ENCODE data around the gene RHPN2. TPM values are rescaled to one million over a fixed set of nuclear protein-coding genes. Genes with fewer than 3 reads are reported as not detected.

RHPN2 gene
- total and polyA plus RNA-seq, 4 donors, result 4.0 to 17.5 (median 11.5) TPM

GRCh38 chr19:33063753-33064457 is 783 bp downstream of the RHPN2 start:
- H3K36me3 ChIP-seq (ENCODE audit: control insufficient read depth in 4 of 4, insufficient read depth in 4 of 4, low read length in 4 of 4), result no peaks in the 10 kb centered on the region
- H3K9ac ChIP-seq (ENCODE audit: insufficient read depth in 1 of 2, low read length in 2 of 2), result no peak overlapping the region
- TF ChIP-seq CTCF (IDR thresholded peaks at IDR 0.05; ENCODE audit: control extremely low read depth, extremely low read depth), result no peak
- WGBS, 2 donors, result 6 to 8% methylated on average over 54 to 56 of the region's 56 CpGs
- peaks cover 0 to 2% (median 0%) of the 10 kb centered on the region in 5 donors for H3K4me1 ChIP-seq (ENCODE audit: control insufficient read depth in 5 of 5, insufficient read depth in 5 of 5, low read length in 5 of 5)
- peak in 1 of 3 donors; percentile 10 for DNase-seq
- H3K9me3 ChIP-seq (ENCODE audit: control insufficient read depth in 4 of 4, insufficient read depth in 3 of 4, low read length in 3 of 4), result no peaks in the 10 kb centered on the region
- ATAC-seq (ENCODE audit: insufficient read depth, low FRiP score), result peak; percentile 5
- no peak overlapping the region for H3K27ac ChIP-seq (ENCODE audit: low read depth in 1 of 2, low read length in 1 of 2)
- H3K4me3 ChIP-seq, result peak overlapping the region; percentile 26
- H3K27me3 ChIP-seq (ENCODE audit: control insufficient read depth in 3 of 3, insufficient read depth in 3 of 3, low read length in 2 of 3), result peaks cover 0 to 13% (median 10%) of the 10 kb centered on the region in 3 donors

- Histone ChIP-seq H3K9ac (ENCODE audit: insufficient read depth in 1 of 2, low read length in 2 of 2) (no peak overlapping the region), H3K9me3 (ENCODE audit: control insufficient read depth in 4 of 4, insufficient read depth in 3 of 4, low read length in 3 of 4) (no peaks in the 10 kb centered on the region), H3K27me3 (ENCODE audit: control insufficient read depth in 3 of 3, insufficient read depth in 3 of 3, low read length in 2 of 3) (peaks cover 0 to 13% (median 10%) of the 10 kb centered on the region in 3 donors), H3K4me1 (ENCODE audit: control insufficient read depth in 5 of 5, insufficient read depth in 5 of 5, low read length in 5 of 5) (peaks cover 0 to 2% (median 0%) of the 10 kb centered on the region in 5 donors), H3K36me3 (ENCODE audit: control insufficient read depth in 4 of 4, insufficient read depth in 4 of 4, low read length in 4 of 4) (no peaks in the 10 kb centered on the region), H3K27ac (ENCODE audit: low read depth in 1 of 2, low read length in 1 of 2) (no peak overlapping the region), H3K4me3 (no peak overlapping the region)
- DNase-seq, result peak in 2 of 3 donors; percentile 36 to 47
- no peak for ATAC-seq (ENCODE audit: insufficient read depth, low FRiP score)
- 6 to 11% methylated on average over 7 of the region's 7 CpGs for WGBS, 2 donors
- TF ChIP-seq CTCF (IDR thresholded peaks at IDR 0.05; ENCODE audit: control extremely low read depth, extremely low read depth), result no peak
These were observed 1.3 kb downstream of the RHPN2 start for GRCh38 chr19:33063356-33063752.

- Histone ChIP-seq H3K27ac (ENCODE audit: low read depth in 1 of 2, low read length in 1 of 2) (no peak overlapping the region), H3K9ac (ENCODE audit: insufficient read depth in 1 of 2, low read length in 2 of 2) (no peak overlapping the region), H3K4me1 (ENCODE audit: control insufficient read depth in 5 of 5, insufficient read depth in 5 of 5, low read length in 5 of 5) (peaks cover 0 to 2% (median 0%) of the 10 kb centered on the region in 5 donors), H3K4me3 (no peak overlapping the region), H3K27me3 (ENCODE audit: control insufficient read depth in 3 of 3, insufficient read depth in 3 of 3, low read length in 2 of 3) (peaks cover 0 to 13% (median 10%) of the 10 kb centered on the region in 3 donors), H3K36me3 (ENCODE audit: control insufficient read depth in 4 of 4, insufficient read depth in 4 of 4, low read length in 4 of 4) (no peaks in the 10 kb centered on the region), H3K9me3 (ENCODE audit: control insufficient read depth in 4 of 4, insufficient read depth in 3 of 4, low read length in 3 of 4) (no peaks in the 10 kb centered on the region)
- DNase-seq (no peak), ATAC-seq (ENCODE audit: insufficient read depth, low FRiP score) (no peak)
- WGBS, 2 donors, result 88 to 90% methylated on average over 5 of the region's 5 CpGs
- no peak for TF ChIP-seq CTCF (IDR thresholded peaks at IDR 0.05; ENCODE audit: control extremely low read depth, extremely low read depth)
These were observed 1.8 kb downstream of the RHPN2 start for GRCh38 chr19:33062902-33063301.
